GDM1 (cell line): Measurements from ENCODE around the gene PIK3R6.
"Not testable (repeated sequence)": the region's sequence is repeated elsewhere in the genome, so short reads cannot be mapped to it uniquely, and the experiment has no call there.

Experiments used
- DNase-seq: peaks from one replicate; lab custom pipeline; 2025; lab: John Stamatoyannopoulos, UW

PIK3R6 gene

DNA sequence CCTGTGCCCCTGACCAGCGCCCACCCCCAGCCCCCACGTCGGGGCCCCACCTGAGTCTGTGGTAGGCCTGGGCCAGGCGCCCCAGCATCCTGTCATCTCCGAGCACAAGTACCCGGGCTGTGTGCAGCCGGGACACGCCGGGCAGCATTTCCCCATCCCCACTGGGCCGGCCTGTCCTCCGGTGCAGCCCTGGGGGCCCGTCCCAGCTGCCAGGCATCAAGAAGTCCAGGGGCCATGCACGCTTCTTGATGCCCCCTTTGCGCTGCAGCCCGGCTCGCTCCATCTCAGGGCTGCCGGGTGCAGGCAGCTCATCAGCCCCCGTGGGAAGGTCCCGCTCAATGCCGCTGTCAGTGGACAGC lies 39.0 kb downstream of the PIK3R6 start:
- DNase-seq, result no peak

DNA sequence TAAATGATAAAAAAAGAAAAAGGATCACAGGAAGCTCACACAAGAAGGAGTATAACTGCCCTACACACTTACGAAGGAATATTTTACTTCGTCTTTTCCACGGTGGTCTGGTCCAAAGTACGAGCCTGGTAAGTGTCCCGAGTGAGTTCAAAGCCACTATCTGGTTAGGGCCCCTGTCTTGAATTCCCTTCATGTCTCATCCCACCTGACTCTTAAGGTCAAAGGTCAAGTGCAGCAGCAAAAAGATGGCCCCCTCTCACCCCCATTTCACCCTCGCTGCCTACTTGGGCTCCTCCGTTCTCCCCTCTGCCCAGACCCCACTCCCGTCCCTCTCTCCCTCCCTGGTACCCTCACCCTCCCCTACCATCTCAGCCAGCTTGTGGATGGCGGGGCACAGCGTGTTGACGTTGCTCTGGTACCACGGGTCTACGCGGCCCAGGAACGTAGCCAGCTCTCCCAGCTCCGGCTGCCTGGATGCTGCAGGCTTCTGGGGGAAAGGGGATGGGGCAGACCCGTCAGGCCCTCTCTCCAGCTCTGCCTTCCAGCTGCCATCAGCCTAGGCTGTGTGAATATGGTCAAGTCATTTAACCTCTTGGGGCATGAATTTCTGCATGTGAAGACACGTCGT lies 40.6 kb downstream of the PIK3R6 start:
- DNase-seq, result no peak

DNA sequence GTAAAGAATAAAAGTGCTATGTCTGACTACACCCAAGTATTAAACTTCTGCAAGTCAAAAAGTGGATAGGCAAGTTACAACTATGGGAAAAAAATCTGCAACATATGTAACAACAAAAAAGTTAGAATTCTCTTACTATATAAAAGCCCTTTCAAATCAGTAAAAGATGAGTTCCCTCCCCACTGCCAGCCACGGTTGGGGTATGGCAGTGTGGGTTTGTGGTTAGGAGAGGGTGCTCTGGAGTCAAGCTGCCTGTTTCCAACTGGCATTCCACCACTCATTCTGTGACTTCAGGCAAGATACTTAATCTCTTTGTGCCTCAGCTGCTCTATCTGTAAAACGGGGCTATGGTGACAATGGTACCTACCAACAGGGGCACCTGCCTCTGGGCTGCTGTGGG lies 41.7 kb downstream of the PIK3R6 start:
- DNase-seq, result no peak

DNA sequence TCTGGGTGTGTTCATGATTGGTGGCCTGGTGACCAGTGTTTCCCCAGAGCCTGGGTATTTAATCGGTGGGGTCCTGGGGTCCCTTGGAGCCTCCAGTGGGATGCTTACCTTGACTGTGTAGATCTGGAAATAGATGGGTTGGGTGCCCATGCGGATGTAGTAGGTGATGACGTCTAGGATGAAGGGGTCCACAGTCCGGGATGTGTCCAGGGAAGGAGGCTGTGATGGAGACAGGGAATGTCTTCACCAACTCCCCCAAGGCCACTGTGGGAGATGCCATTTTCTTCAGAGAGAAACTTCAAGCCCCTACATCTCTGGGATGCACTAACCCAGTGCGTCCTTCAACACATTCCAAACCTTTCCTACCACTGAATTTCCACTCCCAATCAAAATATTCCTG lies 44.2 kb downstream of the PIK3R6 start:
- DNase-seq, result no peak

DNA sequence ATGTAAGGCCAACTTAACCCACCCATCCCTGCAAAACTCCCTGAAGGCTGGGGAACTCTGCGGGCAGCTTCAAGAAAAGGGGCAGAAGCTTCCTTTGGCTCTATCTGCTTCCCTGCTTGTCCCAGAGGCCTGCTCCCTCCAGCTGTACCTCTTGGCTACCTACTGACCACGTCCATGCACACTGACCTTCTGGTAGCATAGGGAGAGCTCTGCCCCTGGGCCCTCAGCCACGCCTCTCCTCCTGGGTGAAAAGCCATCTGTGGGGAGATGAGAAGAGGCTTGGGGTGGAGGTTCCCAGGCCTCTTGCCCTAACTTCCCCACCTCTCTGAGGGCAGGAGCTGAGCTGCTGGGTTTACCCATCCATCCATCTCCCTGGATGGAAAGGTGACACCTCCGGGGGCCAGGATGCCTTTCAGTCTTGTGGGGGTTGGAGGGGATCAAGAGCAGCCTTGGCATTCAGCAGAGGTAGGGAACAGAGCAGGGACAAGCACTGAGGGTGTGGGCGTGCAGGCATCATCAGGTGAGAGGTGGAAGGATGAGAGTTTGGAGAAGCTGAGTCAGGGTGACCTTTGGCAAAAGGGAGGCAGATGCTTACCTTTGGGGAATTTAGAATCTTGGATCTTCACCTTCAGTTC lies 45.0 kb downstream of the PIK3R6 start:
- no peak for DNase-seq

DNA sequence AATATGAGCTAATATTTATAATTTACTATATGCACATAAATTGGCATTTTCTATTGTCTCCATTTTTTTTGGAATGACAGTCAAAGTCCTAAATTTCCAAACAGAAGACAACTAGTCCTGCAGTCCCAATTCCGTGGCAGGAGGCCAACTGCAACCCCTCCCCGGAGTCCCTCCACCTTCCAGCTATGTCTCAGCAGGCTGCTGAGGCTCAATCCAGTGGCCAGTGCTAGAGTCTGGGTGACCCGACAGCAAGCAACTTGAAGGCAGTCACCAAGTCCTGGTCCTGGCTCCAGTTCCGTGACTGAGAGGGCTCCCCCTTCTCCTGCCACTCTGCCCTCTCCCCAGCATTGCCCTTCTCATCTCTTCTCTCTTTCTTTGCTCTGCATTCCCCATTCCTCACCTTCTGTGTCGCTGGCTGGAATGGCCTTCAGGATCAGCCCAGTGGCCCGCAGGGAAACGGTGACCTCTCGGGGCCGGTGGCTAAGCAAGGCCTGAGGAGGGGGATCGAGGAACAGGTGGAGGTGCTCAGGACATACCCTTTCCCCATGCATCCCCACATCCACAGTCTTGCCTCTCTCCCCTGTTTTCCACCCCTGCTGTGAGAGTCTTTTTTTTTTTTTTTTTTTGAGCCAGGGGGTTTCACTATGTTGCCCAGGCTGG lies 45.9 kb downstream of the PIK3R6 start:
- DNase-seq, result no peak

DNA sequence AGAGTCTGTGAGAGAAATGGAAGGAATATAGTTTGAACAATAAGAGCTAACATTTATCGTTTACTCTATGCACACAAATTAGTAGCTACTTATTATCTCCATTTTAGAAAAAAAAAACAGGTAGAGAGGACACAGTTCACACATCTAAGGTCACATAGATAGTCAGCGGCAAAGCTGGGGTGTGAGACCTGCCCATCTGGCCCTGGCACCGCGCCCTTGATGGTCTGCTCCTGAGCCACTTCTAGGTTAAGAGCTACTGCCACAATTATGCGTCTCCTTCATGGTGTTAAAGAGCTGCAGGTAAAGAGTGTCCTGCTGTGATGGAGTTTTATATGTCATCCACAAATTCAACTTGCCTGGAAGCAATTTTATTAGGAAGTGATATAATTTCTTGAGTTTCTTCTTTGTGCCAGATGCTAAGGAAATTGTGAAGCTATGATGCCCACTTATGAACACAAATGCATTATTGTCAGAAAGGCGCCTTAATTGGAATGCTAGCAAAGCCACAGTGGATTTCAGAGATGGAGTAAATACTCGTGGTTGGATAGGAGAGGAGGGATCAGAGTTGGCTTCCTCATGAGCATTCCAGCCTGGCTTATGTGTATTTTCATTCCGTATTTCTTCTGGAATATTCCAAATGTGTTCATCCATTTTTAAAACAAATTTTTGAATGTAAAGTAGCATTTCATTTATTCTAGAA lies 47.0 kb downstream of the PIK3R6 start:
- DNase-seq, result no peak

DNA sequence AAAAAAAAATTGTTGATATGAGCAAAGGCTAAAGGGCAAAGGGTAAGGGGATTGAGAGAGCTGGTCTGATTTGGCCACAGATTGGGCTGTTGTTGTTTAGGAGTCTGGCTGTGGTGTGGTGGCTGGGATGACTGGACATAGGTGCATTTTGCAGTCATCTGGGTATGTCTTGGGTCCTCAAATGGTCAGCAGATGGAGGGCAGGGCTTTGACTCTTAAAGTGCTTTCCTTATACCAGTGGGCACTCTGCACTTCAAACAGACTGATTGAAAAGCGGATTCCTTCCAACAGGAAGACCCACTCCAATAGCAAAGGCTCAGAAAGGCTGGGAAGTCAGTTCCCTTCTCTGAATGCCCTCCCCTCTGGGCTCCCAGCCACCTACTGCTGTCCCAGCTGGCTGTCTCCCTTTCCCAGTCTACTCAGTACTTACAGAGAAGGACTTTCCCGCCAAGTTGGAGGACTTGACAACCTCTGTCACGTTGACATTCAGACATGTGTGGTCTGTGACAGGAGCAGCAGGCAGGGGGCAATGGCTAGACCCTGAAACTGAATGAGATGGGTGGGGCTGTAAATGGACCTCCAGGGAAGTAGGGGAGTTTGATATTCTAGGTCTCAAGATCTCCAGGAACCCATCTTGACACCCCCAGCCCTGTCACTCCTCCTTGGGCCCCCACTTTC lies 48.7 kb downstream of the PIK3R6 start:
- DNase-seq, result no peak

DNA sequence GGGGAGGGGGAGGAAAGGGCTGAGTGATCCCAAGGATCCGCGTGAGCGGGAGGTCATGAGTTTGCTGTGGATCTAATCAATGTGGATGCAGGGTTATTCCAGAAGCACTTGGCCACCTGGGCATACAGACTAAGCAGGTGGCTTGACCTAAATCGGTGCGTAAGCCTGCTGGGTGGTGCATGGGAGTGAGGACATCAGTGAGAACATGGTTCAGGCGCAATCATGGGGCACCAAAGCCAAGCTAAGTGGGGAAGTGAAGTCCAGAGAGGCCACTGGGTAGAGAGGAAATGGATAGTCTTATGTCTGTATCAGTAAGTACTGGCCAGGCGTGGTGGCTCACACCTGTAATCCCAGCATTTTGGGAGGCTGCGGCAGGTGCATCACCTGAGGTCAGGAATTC lies 49.4 kb downstream of the PIK3R6 start:
- DNase-seq, result no peak

DNA sequence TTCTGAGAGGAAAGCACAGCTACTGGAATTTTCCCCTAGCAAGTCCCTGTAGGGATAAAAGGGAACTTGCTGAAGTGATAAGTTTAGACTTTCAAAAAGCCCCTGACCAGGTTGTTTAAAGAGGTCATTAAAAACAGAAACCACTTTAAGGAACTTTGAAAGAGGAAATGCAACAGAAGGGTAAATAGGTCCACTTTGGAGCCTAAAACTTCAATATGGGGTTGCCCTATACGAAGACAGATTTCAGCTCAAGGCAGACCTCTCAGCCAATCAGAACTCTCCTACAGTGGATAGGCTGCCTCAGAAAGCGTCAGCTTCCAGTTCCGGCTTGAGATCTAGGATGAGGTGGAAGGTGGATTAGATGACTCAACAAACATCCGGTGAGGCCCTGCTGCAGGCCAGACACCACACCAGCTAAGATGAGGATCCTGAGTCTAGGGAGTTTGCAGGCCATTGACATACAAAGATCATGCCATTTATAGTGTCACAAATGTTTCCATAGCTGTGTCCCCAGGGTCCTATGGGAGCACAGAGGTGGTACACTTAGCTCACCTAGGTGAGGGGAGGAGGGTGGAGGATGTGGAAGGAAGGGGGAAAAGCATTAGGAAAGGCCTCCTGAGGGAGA lies 60.4 kb downstream of the PIK3R6 start:
- no peak for DNase-seq

DNA sequence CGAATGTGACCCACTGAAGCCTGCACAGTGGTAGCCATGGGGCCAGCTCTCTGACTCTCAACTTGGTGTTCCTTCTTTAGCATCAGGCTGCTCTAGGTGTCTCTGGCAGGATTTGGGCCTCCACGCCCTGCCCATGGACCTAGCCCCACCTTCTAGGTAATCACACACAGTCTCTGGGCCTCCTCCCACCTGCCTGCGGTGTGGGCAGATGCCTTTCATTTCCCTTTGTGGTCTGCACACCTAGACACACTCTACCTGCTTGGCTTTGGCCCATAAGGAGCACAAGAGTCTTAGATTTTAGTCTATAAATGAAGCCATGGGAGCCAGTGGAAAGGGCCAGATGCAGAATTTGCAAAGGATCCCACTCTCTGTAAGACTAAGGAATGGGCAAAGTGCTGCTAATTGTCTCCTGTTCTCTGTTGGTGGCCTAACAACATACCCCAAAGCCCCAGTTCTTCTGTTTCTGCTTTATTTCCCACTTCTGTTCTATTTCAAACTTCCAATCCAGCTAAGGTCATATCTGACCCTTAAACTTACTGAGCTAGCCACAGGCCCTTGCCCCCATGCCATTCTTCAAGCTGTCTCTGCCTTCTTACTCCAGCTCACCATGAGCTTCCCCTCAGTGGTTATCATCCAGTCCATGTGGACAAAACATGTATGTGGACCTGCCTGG lies 61.1 kb downstream of the PIK3R6 start:
- no peak for DNase-seq

DNA sequence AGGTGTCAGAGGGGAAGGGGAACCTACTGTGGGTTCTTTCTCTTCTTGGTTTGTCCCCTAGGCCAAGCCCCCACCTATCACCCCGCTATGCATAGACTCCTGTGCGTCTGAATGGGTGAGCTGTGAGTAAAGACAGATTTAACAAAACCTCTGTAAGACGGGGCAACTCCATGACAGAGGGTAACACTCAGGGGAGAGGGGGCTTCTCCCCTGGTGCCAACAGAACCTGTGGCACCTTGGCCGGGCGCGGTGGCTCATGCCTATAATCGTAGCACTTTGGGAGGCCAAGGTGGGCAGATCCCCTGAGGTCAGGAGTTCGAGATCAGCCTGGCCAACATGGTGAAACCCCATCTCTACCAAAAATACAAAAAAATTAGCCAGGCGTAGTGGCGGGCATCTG lies 62.1 kb downstream of the PIK3R6 start:
- not testable (repeated sequence) for DNase-seq

DNA sequence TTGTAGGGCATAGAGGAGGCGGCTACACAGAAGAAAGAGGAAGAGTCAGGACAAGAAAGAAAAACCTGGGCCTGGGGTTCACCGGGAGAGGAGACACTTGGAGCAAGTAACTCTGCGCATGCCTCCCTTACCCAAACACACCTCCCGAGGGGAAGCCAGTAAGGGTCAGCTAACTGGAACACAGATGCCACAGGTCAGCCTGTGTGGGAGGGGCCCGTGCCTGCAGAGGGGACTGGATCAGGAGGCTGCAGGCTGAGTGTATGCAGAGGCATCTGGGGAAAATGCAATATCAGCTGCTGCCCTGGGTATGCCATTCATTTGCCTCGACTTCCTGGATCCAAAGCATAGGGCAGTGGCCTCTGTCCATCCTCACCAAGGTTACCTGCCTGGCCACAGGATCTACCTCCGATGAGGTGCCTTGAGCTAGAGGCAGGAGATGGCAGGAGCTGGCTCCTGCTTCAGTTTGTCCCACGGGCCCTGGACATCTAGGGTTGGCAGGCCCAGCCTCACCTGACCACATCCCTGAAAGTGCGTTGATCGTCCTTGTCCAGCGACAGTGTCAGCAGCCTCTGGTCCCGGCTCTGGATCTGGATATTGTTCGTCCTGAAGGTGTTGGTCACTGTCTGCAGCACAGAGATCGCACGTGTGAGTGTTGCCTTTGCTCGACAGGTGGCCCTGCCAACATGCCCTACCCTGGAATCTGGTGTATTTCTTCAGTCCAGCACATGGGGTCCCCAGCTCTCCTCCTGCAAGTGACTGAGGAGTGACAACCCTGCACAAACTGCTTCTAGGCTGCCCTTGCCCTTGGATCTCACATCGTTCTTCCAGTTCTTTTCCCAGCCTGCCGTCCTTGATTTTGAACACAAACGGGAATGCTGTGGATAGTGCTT lies 63.7 kb downstream of the PIK3R6 start:
- DNase-seq, result no peak

DNA sequence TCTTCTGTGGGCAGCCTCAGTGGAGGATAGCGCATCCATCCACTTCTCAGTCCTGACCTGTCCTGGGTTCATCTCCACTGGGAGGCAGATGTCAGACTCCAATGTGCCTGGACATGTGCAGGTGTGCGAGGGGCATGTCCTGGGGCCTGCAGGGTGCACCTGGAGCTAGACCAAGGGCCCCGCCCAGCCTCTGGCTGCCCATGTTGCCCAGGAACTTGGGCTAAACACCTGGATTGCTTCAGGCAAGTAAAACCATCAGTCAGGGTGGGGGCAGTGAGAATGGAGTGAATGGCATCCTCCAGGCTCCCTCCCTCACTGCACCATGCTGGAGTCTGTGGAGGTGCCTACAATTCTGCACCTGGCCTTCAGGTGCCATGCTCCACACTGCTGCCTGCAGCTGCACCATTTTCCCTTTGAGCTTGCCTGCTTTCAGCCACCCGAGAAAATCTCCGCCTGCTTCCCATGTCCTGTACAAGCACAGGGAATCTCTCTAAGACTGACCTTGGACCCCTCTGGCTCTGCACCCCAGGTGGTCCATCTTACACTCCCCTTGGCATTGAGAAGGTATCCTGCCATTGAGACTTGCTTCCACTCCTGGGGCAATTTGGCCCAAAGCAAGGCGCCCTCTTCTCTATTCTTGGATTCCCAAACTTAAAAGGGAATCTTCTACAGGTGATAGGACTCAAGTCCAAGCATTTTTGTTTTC lies 66.2 kb downstream of the PIK3R6 start:
- no peak for DNase-seq

DNA sequence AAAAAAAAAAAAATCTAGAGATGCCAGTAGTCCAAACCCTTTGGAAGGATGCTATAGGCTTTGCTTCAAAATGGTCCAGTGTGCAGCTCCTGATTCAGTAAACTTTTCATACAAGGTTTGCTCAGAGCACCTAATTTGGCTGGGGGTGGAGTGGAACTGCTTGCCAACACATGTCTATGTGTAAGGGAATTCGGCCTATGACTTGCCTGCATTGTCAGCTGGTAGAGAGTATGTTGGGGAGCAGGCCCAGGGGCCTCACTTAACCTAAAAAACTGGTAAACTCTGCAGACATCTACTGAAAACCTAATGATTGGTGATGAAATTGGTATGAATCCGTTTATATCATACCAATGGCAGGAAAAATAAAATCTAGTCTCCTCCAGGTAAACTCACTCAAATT lies 66.8 kb downstream of the PIK3R6 start:
- no peak for DNase-seq

DNA sequence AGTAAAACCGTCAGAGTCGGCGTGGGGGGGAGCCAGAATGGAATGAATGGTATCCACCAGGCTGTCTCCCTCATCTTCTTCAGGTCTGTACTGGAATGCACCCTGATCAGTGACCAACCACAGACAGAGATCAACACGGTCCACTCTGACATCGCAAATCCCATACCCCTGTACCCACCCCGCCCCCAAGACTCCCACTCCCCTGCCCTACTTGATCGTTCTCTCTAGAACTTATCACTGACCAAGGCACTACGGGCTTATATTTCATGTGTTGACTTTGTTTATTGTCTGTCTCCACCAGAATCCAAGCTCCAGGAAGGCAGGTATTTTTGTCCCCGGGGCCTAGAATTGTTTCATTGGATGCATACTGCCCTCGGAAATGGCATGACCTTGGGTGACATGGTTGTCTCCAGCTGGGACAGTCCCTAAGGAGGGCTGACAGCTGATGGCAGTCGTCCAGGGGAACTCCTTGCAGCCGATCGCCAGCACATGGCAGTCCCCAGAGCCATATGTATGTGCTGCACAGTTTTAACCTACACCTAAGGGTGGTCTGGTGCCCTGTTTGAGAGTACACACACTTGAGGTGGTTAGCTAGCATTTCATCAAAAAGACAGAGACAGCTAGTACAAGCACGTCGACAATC lies 67.8 kb downstream of the PIK3R6 start:
- no peak for DNase-seq

DNA sequence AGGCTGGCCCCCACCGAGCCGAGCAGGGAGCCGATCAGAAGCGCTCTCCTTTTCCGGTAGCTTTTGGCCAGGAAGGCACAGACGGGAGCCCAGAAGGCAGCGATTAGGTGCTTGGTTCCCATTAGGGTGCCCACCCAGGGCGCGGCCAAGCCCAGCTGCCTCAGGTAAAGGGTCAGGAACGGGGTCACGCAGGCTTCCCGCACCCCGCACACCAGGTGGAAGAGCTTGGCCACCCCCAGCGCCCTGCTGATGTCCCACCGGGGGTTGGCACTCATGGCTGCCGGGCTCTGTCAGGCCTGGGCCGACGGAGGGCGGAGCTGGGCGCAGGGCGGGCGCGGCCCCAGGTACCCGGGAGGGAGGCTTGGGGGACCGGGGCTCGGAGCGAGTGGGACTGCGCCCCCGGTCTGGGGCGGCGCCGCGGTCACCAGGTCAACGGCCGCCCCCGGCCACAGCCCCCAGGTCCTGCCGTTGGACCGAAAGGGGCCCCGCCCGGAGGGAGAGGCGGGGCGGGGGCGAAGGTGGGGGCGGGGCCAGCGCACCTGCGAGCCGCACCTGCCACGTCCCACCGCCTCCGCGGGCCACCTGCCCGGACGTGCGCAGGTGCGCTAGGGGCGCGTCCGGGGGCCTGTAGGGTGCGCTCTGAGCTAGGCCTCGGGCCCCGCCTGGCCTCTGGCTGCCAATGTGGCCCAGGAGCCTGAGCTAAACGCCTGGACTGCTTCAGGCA lies 68.5 kb downstream of the PIK3R6 start, which contains the start of gene MFSD6L:
MFSD6L (minus strand) TSS at position 520 of the 724 bp plus-strand sequence; CDS start at position 275, 245 bp downstream.
- no peak for DNase-seq

DNA sequence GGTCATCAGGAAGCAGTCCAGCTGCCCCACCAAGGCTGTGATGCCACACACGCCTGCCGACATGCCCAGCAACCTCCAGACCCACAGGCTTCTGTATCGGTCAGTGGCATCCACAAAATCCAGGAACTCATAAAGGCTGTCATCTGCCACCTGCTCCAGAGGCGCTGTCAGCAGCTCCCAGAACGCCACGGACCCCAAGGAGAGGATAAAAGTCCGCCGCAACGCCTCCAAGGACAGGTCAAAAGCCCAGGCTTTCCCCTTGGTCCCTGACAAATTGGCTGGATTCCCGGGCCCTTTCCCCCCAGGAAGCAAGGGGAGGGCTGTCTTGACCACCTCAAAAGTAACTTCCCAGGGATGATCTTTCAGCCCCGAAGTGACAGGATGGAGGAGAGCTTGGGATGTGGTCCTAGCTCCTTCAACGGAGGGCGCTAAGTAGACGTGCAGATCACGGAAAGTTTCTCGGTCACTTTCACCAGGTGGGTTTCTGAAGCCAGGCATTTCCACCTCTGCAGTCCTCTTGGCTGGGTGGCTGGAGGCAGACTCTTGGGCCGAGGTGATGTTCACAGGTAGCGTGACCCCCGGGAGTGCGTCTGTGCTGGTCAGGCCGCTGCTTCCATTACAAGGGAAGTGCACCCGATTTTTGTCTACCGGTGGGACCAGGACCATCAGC lies 69.2 kb downstream of the PIK3R6 start:
- DNase-seq, result no peak
